TTC549 (cell line): ENCODE data around the gene GCG.

ENCODE experiments used
- FAIRE-seq: peaks from 2 replicates; lab custom pipeline; 2012; peaks lifted over from hg19 to GRCh38; lab: Jason Lieb, UNC

GCG gene

GRCh38 chr2:162152147-162152546, at the start of gene GCG:
TSS of gene GCG (minus strand) at chr2:162152247. CDS start at chr2:162149178, 3,069 bp downstream.
- FAIRE-seq, result no peak

GRCh38 chr2:162200636-162201035, 48.6 kb upstream of the GCG start:
- no peak for FAIRE-seq

DNA sequence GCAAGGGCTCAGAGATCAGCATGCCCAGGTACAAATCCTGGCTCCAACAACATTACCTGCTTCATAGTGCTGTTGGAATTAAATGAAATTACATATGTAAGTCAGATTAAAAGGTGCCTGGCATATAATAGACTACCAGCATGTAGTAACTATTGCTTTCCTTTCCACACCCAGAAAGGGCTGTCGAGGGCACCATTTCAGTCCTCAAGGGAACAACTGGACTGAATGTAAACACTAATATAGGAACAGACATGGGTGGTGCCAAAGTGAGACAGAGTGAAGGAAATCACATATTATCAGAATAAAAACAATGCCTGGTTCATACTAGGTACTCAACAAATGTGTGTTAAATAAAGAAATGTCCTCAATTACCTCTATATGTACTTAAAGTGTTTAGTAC, 47.9 kb upstream of the GCG start:
- FAIRE-seq, result no peak

- no peak for FAIRE-seq
Observed at GRCh38 chr2:162198239-162198638, 46.2 kb upstream of the GCG start.

DNA sequence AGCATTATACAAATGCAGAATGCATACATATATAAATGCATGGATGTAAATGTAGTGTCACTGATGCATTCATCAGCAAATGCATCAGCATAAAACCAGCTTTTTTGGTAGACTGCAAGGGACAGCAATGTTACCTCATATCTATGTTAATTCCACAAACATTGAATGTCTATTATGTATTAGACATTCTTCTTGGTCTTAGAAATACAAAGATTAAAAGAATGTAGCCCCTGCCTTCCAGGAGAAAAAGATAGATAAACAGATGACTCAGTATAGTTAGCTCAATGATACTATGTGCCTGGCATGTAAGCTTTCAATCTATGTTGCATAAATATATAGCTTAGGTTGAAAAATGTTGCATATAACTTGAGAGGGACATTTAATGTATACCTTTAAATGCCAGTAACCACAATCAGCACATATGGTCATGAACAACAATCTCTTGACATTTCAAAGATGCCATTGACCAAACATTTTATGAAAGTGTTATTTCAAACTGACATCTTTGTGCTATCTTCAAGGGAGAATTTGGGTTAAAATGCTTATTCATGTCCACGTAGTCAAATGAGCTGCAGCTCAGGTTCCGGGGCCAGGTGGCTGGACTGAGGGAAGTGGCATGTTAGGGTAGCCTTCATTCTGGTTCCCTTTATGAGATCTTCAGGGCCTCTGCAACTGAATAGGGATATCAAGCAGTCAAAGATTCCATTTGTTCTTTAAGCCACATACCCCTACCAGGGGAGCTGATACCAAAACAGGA, 45.2 kb upstream of the GCG start:
- FAIRE-seq, result no peak

- no peak for FAIRE-seq
Observed at GRCh38 chr2:162196638-162197037, 44.6 kb upstream of the GCG start.

DNA sequence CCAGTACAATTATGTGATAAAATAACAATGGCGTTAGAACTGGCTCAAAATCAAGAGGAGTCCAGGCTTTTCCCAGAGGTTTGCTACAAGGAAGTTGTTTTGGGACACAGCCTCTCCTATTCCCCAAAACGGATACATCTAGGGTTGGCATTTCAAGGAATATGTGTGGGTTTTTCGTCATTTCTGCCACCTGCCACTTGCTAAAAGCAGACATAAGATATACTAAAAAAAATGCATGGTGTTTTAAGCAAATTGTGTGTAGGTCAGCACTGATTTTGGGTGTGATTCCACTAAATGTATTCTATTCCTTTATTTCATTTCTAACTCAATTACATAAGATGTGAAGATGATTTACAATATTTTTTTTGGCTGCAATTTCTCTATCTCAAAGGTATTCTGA, 36.4 kb upstream of the GCG start:
- no peak for FAIRE-seq

DNA sequence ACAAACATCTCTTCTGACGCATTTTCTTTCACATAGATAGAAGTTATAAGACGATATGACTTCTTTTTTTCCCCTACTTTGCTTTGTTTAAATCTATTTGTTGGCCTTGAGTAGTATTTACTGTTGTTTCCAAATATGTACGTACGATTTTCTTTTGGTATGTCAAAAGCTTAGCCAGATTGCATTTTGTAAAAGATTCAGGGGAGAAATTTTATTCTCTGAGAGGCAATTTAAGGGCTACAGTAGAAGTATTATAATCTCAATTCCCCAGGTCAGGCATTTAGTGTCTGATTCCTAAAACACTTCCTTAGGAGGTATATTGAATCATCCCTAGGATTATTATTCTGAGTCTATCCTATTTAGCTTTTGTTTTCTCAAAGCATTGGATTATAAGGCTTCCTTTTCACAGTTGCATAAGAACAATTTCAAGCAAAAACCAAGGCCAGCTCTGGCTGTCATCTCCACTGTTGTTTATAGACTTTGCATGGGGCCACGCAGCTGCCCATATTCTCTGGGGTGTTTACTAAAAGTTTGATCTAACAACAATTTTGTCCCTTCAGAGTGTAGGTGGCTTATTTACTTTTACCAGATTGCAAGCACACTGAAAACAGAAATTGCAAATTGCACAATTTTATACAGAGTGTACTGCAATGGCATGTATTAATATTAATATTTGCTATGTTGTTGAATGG, 33.6 kb upstream of the GCG start:
- no peak for FAIRE-seq

GRCh38 chr2:162184821-162185450, 32.9 kb upstream of the GCG start:
- FAIRE-seq, result no peak

GRCh38 chr2:162184359-162184758, 32.3 kb upstream of the GCG start:
- FAIRE-seq, result no peak

GRCh38 chr2:162182395-162182794, 30.3 kb upstream of the GCG start:
- FAIRE-seq, result no peak

- no peak for FAIRE-seq
Observed at GRCh38 chr2:162177301-162177700, 25.3 kb upstream of the GCG start.

- no peak for FAIRE-seq
Observed at GRCh38 chr2:162175714-162176113, 23.7 kb upstream of the GCG start.

DNA sequence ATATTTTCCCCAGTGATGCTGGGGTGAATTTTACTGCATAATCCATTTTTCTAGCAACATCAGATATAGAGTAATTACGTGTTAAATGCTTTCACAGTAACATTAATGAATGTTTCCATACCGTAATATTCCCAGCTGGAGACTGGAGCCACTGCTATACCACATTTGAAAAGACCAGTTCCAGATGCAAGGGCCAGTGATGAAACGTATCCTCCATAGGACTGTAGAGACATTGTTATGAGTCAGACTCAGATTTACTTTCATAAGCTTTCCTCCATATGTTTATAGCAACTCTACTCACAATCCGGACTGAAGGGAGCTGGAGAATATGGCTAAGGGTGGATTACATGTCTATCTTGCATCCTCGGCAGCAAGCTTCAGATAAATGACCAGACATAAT, 22.7 kb upstream of the GCG start:
- FAIRE-seq, result peak; percentile 5

DNA sequence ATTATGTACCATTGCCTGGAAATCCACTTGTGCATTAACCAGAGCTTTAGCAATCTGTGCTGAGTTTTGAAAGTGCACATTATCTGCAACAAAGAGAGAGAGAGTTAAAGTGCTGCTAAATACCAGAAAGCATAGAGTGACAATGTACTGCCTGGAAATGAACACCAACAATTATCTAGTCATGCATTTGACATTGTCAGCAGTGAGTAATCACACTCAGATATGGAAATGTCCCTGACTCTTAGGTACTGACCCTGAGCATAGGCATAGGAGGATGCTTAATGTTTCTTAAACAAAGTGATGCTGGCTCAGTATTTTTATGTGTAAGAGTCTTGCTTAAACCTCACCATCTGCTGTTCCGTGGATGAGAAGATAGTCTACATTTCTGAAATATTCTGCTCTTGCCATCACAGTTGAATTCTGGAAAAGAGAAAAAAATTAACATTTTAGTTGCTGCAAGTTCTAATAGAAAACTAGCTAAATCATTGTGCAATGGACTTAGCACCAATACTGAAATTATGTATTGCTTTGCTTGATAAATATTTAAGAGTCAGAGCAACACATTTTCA, 20.8 kb upstream of the GCG start:
- peak; percentile 72 for FAIRE-seq

DNA sequence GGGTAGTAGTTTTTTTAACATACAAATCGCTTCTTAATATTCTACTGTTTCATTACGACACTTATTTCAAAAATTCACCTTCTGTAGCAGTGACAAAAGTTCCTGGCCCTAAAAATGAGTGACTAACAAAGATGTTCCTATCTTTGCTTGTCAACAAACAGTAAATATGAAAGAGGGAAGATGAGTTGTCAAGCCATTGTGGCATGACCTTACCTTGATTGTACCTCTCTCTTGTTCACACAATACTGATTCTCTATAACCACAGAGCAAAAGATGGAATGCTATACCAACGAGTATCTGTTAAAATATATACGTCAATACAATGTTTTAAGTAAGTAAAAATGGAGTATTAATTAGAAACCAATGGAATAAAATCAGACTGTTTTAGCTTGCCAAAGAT, 14.7 kb upstream of the GCG start:
- no peak for FAIRE-seq

GRCh38 chr2:162166174-162166573, 14.1 kb upstream of the GCG start:
- no peak for FAIRE-seq

GRCh38 chr2:162164802-162165201, 12.8 kb upstream of the GCG start:
- FAIRE-seq, result no peak

- peak; percentile 77 for FAIRE-seq
Observed at GRCh38 chr2:162159446-162159845, 7.4 kb upstream of the GCG start.

DNA sequence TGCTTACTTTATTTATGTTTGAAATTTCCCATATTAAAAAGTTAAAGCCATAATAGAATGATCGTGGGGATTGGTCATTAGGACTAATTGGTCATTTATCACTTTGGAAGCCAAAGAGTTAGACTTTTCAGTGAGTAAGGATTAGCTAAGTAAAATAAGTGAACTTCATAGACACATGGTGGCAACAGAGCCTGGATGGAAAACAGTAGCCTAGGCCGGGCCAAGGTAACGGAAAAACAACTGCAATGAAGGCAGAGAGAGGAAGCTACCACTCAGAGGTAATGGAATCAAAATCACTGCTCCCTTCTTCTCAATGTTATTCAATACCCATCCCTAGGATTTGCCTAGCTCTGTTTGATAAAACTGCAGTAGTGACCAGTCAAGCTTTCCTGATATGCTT, 4.1 kb upstream of the GCG start:
- FAIRE-seq, result no peak

DNA sequence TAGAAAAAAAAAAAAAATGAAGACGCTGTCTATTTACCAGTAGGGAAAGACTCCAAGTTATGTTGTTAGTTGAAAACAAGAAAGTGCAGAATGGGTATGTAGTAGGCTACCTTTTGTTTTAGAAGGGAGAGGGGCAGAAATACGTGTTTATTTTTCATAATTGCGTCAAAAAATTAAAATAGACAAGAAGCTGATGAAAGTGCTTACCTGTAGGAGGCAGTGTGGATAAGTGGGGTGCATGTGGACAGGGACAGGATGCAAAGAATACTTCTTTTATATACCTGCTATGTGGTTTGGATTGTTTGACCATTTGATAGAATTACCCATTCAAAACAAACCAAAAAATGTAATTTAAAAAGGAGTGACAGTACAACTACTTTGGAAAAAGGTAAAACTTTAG, 3.0 kb upstream of the GCG start:
- FAIRE-seq, result no peak

- peak; percentile 82 for FAIRE-seq
Observed at GRCh38 chr2:162153608-162154224, 1.7 kb upstream of the GCG start.

GRCh38 chr2:162149940-162150339, 2.1 kb downstream of the GCG start:
- peak; percentile 49 for FAIRE-seq
